Measurements from ENCODE around the gene TTLL10.

TTLL10 gene

DNA sequence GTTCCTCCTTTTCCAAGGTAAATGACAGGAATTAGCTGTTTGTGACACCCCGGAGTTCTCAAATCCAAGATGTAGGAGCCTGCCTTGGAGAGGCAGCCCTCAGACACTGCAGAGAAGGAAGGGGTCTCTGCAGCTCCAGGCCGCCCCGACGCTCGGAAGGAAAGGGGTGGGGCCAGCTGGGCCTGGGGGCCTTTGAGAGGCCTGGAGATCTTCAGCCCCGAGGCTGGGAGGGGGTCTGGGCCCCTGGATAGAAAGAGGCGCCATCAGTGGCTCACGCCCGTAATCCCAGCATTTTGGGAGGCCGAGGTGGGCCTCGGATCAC, 33.9 kb downstream of the TTLL10 start:
- DNase-seq (ENCODE audit: low spot score): no peak

- DNase-seq (ENCODE audit: low spot score): no peak
Observed at GRCh38 chr1:1208713-1209433, 35.2 kb downstream of the TTLL10 start.

DNA sequence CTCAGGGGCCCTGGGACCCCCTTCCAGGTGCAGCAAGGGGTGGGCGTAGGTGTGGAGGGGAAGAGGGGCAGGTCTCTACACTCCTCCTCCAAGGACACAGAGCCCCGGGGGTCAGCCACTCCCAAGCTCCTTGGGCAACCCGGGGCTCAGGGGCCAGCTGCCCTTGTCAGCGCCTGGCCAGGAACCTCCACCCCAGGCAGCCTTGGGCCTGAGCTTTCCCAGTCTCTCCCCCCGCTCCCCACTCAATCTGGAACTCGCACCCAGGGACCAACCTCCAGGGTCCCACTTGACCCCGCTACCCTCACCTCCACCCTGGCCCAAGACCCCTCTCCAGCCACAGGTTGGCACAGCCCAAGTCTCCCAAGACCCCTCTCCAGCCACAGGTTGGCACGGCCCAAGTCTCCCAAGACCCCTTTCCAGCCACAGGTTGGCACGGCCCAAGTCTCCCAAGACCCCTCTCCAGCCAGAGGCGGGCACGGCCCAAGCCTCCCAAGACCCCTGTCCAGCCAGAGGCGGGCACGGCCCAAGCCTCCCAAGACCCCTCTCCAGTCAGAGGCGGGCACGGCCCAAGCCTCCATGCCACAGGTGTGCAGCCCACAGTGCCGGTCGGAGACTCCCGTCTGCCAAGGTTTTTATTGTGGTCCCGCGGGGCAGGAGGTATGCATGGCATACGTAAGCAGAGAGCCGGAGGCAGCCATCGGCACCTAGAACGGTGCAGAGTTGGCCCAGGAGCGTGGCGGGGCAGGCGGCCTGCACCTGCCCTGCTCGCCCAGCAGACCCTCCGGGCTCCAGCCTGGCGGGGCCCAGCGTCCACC, 37.3 kb downstream of the TTLL10 start:
- no peak for DNase-seq (ENCODE audit: low spot score)

DNA sequence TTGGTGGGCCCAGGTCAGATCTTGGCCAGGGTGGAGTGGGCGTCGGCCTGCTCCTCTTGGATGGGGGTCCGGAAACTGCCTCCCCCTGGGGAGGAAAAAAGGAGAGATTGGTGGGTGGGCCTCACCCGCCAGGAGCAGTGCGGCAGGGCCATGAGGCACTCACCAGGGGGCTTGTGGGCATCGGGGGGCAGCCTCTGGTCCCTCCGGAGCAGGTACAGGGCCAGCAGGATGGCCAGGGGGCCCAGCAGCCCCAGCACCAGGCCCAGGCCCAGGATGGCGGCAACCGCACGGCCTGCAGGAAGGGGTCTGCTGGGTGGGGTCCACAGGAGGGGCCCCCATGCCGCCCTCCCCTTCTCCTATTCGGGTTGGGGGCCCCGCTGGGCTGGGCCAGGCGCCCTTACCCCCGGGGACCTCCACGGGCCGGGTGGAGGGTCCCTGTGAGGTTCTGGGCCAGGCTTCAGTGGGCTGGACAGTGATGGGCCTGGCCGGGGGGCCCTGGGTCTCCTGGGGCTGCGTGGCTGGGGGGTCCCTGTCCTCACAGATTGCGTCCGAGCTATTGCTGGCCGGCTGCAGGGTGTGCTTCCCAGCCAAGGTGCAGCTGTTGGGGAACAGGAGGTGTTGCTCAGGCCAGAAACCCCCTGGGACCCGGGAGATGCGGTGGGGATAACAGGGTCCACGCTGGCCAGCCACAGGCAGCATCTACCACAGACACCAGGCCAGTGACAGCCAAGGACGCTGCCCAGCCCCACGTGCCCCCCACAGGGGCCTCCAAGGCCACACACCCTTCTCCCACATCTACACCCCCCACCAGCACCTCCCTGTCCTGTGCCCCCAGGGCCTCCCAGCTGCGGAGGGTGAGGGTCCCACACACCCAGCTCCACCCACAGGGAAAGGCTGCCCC, 38.1 kb downstream of the TTLL10 start:
- DNase-seq (ENCODE audit: low spot score): no peak

- no peak for DNase-seq (ENCODE audit: low spot score)
Observed at GRCh38 chr1:1212780-1213344, 39.2 kb downstream of the TTLL10 start.

GRCh38 chr1:1213345-1214265, 39.9 kb downstream of the TTLL10 start, which contains the start of gene TNFRSF4:
TNFRSF4 (minus strand) TSS chr1:1214153; CDS start chr1:1214127, 26 bp downstream.
- no peak for DNase-seq (ENCODE audit: low spot score)

- no peak for DNase-seq (ENCODE audit: low spot score)
Observed at GRCh38 chr1:1215080-1215676, 41.5 kb downstream of the TTLL10 start.

- no peak for DNase-seq (ENCODE audit: low spot score)
Observed at GRCh38 chr1:1215881-1216605, 42.4 kb downstream of the TTLL10 start.

DNA sequence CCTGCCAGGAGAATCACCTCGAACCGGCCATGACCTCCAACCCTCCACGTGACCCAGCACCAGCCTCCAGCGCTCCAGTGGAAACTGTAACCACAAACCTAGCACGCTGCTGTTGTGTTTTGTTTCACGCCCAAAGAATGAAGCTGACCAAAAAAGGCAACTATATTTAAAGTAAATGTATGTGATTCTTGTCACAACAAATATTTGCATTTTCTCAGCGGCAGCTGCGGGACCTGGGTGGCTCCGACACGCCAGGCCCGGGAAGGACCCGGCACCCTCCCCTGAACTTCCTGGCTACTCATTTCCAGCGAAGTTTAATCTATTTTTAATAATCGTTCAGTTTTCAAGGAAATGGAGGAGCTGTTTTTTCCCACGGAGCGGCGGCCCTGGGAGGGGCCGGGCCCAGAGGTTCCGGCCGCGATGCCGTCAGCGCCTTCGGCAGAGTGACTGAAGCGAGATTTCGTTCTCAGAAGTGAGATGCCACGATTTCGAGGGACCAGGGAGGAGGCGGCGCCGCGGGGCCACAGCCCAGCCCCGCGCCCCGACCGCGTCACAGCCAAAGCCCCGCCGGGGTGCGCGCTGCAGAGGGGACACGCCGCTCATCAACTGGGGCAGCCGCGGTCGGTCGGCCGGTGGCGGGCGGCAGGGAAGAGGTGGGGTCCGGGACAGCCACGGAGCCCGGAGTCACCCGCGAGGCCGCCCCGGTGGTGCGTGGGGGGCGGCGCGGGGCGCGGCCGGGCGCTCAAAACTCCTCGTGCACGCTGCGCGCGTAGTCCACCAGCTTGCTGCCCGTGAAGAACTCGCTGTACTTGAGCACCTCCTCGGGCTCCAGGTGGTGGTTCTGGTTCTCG, 43.3 kb downstream of the TTLL10 start:
- no peak for DNase-seq (ENCODE audit: low spot score)

DNA sequence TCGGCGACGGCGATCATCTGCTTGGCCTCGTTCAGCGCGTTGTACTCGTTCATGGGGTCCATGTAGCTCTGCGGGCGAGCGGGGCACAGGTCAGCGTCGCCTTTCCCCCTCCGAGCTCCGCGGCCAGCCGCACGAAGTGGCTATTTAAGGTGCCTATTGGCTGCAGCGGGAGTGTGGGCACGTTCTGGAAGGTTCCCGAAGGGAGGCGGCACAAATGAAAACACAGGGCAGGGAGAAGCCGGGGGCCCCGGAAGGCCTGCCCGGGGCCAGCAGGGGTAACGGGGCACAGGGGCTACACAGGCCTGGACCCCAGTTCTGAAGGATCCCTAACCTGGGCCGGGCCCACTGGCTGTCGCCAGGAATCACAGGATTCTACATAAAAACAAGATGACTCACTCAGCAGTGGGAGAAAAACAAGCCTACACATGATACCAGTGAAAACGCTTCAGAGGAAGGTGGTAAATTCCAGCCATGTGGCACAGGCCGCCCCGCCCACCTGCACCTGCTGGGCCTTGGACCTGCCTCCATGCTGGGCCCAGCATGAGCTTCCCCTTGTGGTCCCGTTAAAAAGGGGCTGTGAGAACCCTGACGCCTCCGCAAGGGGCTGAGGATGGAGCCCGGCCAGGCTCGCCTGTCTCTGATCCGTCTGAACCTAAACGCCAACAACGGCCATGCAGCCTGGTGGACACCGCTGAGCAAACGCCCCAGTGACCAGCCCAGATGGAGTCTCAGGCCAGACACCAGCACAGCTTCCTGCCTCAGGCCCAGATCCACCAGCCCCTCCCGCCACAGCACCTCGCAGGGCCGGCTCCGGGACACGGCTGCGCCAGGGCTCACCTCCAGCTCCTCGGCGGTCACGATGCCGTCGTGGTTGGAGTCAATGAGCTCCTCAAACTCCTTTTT, 44.2 kb downstream of the TTLL10 start:
- no peak for DNase-seq (ENCODE audit: low spot score)

DNA sequence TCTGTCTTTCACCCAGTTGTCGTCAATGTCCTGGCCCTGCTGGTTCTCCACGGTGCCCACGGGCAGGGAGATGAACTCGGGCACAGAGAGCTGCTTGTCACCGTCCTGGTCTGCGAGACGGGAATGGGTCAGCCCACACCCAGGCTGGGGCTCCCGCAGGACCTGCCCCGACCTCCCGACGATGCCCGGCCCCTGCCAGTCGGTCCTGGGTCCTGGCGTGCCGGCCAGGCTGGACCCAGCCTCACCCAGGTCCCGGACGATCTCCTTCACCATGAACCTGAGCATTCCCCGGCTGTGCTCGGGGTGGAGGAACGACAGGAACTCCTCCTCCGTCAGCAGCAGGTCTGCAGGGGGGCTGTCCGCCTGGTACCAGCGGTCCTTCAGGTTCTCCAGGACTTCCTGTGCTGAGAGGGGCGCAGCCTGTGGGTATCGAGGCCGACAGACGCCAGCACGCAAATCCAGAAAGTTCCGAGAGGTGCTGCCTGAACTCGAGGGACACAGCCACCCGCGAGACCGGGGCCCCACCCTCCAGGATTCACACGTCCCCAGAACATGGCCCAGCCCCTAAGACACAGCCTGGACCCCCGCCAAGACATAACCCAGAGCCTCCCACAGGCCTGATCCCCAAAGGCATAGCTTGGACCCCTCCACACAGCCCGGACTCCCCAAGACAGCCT, 45.0 kb downstream of the TTLL10 start:
- DNase-seq (ENCODE audit: low spot score): no peak

DNA sequence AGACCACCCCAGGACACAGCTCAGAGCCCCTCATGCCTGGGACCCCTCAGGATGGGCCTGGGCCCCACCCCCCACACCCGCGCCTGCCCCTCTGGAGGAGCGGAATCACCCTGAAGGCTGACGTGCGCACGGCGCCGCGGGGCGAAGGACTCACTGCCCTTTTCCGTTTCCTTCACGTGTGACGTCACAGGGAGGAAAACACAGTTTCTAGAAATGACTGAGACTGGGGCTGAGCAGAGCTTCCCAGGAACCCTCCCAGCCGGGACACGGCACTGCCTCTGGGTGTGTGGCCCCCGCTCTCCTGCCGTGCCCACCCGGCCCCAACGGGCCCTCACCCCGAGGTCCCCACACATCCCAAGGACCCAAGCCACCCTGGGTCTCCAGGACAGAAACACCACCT, 45.7 kb downstream of the TTLL10 start:
- DNase-seq (ENCODE audit: low spot score): no peak

- DNase-seq (ENCODE audit: low spot score): no peak
Observed at GRCh38 chr1:1220197-1220596, 46.5 kb downstream of the TTLL10 start.

DNA sequence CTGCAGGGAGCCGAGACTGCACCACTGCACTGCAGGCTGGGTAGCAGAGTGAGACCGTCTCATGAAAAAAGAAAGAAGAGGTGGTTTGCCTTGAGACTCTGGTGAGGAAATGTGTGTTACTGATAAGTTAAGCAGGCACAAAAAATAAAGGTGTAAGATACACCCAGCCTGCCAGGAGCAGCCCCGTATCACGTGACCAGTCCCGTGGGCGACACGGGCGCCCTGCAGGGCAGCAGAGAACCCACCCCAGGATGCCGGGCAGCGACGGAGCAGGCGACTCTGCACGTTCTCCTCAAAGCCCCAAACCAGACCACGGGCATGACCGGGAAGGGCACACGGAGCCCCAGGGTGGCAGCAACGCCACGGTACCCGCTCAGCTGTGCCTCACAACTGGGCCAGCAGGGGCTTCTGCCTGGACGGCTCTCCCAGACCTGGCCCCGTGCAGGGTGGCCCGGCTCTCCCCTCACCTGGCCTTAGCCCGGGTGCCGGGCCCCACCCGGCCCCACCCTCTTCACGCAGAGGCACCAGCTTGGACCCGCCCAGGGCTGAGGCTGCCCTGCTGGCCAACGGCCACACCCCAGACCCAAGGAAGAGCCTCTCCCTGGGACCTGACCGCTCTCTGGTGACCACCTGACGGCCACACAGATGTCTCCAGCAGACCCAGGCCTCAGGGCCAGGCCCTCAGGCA, 48.4 kb downstream of the TTLL10 start:
- DNase-seq (ENCODE audit: low spot score): no peak

DNA sequence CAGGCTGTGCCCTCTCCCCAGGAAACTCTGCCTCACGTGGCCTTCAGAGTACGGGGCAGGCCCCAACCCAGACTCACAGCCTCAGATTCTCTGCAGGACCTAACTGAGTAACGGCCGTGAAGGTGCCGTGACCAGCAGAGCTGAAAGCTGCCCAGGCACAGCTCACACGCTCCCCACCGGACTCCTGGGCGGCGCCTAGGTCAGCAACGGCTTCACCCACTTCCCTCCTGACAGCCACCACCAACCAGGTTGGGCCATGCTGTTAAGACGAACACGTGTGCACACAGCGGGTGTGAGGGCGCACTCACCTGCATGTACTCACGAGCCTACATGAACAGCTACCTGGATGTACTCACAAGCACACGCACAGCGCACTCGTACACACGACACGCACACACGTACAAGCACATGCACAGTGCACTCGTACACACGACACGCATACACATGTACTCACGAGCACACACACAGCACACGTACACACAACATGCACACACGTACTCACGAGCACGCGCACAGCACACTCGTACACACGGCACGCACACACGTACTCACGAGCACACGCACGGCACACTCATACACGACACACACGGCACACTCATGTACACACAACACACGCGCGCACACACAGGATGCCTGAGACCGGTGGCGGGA, 49.0 kb downstream of the TTLL10 start:
- no peak for DNase-seq (ENCODE audit: low spot score)

- DNase-seq (ENCODE audit: low spot score): no peak
Observed at GRCh38 chr1:1223321-1223720, 49.6 kb downstream of the TTLL10 start.
